GM19328 (cell line): ENCODE results near the gene CXCL3.
"Not testable (repeated sequence)": the region's sequence is repeated elsewhere in the genome, so short reads cannot be mapped to it uniquely, and the experiment has no call there.

Experiments used
- ATAC-seq: cut with Tn5 transposase; IDR thresholded peaks from one replicate; pipeline ENCODE4 v1.9.1; 2021; ENCODE audit warnings: mild to moderate bottlenecking, moderate library complexity; ENCODE audit not compliant: unreplicated experiment

The CXCL3 gene

GRCh38 chr4:74038425-74039314, at the start of gene CXCL3:
Gene CXCL3, minus strand, starts transcription at chr4:74038689. Its CDS starts 78 bp downstream, at chr4:74038611.
- ATAC-seq = no peak

GRCh38 chr4:74087481-74087880, 49.0 kb upstream of the CXCL3 start:
- no peak for ATAC-seq

- no peak for ATAC-seq
Observed at GRCh38 chr4:74085669-74086068, 47.2 kb upstream of the CXCL3 start.

GRCh38 chr4:74084984-74085383, 46.5 kb upstream of the CXCL3 start:
- ATAC-seq = no peak

GRCh38 chr4:74083546-74083945, 45.1 kb upstream of the CXCL3 start:
- ATAC-seq = no peak

GRCh38 chr4:74081035-74081434, 42.5 kb upstream of the CXCL3 start:
- ATAC-seq = no peak

GRCh38 chr4:74080351-74080750, 41.9 kb upstream of the CXCL3 start:
- not testable (repeated sequence) for ATAC-seq

GRCh38 chr4:74079024-74079423, 40.5 kb upstream of the CXCL3 start:
- ATAC-seq = not testable (repeated sequence)

GRCh38 chr4:74073358-74073757, 34.9 kb upstream of the CXCL3 start:
- ATAC-seq = no peak

- ATAC-seq = no peak
Observed at GRCh38 chr4:74072739-74073138, 34.2 kb upstream of the CXCL3 start.

GRCh38 chr4:74067586-74067985, 29.1 kb upstream of the CXCL3 start:
- no peak for ATAC-seq

- ATAC-seq = no peak
Observed at GRCh38 chr4:74066232-74066631, 27.7 kb upstream of the CXCL3 start.

GRCh38 chr4:74065115-74065642, 26.7 kb upstream of the CXCL3 start:
- no peak for ATAC-seq

- ATAC-seq = no peak
Observed at GRCh38 chr4:74063859-74064258, 25.4 kb upstream of the CXCL3 start.

- no peak for ATAC-seq
Observed at GRCh38 chr4:74062953-74063352, 24.5 kb upstream of the CXCL3 start.

GRCh38 chr4:74061430-74061829, 22.9 kb upstream of the CXCL3 start:
- no peak for ATAC-seq

- no peak for ATAC-seq
Observed at GRCh38 chr4:74059161-74059829, 20.8 kb upstream of the CXCL3 start.

- ATAC-seq = no peak
Observed at GRCh38 chr4:74058048-74058651, 19.7 kb upstream of the CXCL3 start.

- ATAC-seq = no peak
Observed at GRCh38 chr4:74057588-74057987, 19.1 kb upstream of the CXCL3 start.

- ATAC-seq = no peak
Observed at GRCh38 chr4:74056858-74057562, 18.5 kb upstream of the CXCL3 start.
